Stimulated activated CD8-positive, alpha-beta memory T cell treated with anti-CD3 and anti-CD28 coated beads, Interleukin-12 subunit alpha, Interleukin-12 subunit beta, amount 100 ng/mL, for 1 hour (primary cell): ENCODE measurements around the gene CFTR.
"Not testable (repeated sequence)": the region's sequence is repeated elsewhere in the genome, so short reads cannot be mapped to it uniquely, and the experiment has no call there.

Source experiments
- DNase-seq: peaks from one replicate; pipeline ENCODE4 v3.0.0-alpha.2; 2020; ENCODE audit warnings: low read depth

Gene CFTR

GRCh38 chr7:117502331-117502730 is 22.5 kb downstream of the CFTR start:
- no peak for DNase-seq

DNA sequence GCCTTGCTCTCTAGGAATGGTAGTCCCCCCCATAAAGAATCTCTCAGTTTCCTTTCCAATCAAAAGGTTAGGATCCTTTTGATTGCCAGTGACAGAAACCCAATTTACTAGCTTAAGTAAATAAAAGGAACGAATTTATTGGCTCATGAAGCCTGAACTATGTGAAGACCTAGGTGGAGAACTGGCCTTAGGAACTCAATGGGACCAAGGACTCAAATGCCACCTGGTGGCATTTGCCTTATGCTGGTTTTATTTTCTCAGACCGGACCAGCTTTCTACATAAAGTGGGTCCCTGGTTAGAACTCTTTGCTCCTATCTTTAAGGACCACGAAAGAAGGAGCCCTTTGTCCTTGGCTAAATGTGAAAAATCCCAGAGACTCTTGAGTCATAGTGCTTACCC is 25.4 kb downstream of the CFTR start:
- DNase-seq: no peak

DNA sequence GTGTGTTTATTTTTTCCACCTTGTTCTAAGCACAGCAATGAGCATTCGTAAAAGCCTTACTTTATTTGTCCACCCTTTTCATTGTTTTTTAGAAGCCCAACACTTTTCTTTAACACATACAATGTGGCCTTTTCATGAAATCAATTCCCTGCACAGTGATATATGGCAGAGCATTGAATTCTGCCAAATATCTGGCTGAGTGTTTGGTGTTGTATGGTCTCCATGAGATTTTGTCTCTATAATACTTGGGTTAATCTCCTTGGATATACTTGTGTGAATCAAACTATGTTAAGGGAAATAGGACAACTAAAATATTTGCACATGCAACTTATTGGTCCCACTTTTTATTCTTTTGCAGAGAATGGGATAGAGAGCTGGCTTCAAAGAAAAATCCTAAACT is 28.9 kb downstream of the CFTR start:
- no peak for DNase-seq

- DNase-seq: not testable (repeated sequence)
Measured at GRCh38 chr7:117517194-117517593, 37.4 kb downstream of the CFTR start.

- DNase-seq: no peak
Measured at GRCh38 chr7:117530390-117530789, 50.6 kb downstream of the CFTR start.

DNA sequence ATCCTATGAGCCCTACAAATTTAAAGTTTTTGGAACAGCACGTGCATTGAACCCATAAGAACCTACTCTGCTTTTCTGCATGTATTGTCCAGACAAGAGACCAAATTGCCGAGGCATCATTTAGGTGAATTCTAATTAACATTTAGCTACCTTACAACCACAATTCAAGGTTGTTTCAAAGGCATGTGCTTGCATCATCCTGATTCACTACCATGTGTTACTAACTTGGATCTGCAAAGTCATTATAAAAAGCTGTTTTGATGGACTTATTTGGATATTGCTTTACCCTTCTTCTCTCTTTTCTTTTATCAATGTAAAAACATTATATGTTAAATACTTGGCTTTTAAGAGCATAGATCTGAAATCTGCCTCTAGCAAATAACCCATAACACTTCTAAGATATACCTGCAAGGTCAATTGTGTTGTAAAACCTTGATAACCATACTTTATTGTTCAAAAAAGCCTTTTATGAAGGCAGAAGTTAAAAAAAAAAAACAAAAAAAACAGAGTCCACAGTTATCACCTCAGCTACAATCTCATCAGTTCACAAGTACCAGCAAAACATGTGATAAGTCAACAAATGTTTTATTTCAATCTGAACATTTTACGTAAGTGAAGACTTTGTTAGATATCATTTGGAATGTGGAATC is 51.9 kb downstream of the CFTR start:
- DNase-seq: no peak

- DNase-seq: no peak
Measured at GRCh38 chr7:117538053-117538452, 58.2 kb downstream of the CFTR start.

GRCh38 chr7:117544061-117544460 is 64.2 kb downstream of the CFTR start:
- DNase-seq: no peak

DNA sequence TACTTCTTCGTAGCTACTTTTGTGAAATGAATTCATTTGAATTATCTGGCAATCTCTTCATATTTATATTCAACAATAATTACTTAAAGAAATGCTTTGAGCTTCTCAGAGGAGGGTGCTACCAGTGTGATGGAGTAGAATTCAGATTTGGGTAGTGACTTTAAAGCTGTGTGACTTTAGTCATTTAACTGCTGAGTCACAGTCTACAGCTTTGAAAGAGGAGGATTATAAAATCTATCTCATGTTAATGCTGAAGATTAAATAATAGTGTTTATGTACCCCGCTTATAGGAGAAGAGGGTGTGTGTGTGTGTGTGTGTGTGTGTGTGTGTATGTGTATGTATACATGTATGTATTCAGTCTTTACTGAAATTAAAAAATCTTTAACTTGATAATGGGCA is 68.2 kb downstream of the CFTR start:
- no peak for DNase-seq

DNA sequence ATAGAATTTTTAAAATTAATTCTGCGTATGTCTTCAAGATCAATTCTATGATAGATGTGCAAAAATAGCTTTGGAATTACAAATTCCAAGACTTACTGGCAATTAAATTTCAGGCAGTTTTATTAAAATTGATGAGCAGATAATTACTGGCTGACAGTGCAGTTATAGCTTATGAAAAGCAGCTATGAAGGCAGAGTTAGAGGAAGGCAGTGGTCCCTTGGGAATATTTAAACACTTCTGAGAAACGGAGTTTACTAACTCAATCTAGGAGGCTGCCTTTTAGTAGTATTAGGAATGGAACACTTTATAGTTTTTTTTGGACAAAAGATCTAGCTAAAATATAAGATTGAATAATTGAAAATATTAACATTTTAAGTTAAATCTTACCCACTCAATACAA is 70.8 kb downstream of the CFTR start:
- DNase-seq: no peak

DNA sequence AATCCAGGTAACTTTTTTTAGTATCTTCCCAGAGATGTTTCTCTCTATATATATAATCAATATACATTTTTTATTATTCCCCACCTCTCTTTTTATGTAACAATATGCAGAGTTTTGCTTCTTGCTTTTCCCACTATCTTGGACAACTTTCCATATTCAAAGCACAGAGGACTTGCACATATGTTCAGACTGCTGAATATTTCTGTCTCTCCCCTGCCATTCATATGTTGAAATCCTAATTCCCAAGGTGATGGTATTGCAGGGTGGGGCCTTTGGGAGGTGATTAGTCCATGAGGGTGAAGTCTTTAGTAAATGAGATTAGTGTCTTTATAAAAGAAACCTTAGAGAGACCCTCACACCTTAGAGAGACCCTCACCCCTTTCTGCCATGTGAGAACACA is 72.8 kb downstream of the CFTR start:
- no peak for DNase-seq

DNA sequence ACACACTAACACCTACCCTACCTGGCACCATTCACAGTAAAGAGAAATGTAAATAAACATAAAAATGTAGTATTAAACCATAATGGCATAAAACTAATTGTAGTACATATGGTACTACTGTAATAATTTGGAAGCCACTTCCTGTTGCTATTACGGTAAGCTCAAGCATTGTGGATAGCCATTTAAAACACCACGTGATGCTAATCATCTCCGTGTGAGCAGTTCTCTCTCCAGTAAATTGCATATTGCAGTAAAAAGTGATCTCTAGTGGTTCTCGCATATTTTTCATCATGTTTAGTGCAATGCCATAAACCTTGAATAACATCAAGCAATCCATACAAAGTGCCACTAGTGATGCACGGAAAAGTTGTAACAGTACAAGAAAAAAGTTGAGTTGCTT is 75.4 kb downstream of the CFTR start:
- no peak for DNase-seq

- no peak for DNase-seq
Measured at GRCh38 chr7:117559391-117559790, 79.6 kb downstream of the CFTR start.

GRCh38 chr7:117560030-117560429 is 80.2 kb downstream of the CFTR start:
- DNase-seq: no peak

GRCh38 chr7:117562759-117563158 is 82.9 kb downstream of the CFTR start:
- DNase-seq: no peak

DNA sequence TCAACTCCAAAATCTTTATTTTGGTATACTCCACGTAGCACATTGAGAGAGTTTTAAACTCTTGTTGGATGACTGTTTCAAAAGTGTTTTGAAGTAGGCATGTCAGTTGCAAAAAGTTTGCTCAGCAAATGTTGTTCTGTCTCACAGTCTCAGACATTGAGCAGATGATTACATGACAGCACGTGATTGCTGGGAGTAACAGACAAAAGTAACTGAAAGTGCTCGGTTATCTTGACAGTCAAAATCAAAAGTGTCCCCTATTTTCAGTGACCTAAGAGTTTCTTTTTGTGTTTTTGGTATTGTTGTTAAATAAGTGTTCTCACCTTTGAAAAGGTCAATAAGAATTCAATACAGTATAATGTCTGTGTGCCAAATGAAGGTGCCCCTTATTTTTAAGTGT is 84.3 kb downstream of the CFTR start:
- no peak for DNase-seq

DNA sequence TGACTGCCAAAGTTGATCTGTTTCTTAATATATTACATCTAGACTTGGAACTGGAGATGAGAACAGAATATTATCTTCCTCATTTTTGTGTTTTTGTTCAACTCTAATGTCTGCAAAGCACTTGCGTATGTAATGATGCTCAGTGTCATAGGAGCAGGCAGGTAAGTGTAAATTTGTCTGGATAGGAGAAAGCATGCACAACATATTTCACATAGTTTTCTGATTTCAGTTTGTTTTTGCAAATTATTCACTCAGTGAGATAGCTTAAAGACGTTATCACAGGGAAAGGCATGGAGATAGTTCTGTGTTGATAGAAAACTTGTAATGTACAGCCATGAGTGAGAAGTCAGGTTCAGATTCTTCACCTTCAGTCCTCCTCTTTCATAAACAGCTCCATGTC is 84.8 kb downstream of the CFTR start:
- no peak for DNase-seq

DNA sequence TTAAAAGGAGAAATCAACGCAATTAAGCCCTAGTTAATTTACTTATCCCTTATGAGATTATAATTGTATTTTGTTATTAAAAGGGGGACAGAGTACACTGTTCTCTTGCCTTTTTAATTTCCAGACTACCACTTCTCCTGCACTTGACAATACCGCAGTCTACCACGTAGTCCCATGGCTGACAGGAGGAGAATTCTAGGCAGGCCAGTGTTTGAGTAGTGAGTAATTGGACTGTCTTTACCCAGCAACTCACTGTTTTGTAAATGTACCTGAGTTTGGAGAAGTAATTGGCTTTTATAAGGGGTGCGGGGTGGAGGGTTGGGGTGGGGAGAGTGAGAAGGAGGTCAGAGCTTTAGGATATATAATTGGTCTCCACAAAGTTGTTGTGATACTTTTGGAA is 85.4 kb downstream of the CFTR start:
- no peak for DNase-seq

DNA sequence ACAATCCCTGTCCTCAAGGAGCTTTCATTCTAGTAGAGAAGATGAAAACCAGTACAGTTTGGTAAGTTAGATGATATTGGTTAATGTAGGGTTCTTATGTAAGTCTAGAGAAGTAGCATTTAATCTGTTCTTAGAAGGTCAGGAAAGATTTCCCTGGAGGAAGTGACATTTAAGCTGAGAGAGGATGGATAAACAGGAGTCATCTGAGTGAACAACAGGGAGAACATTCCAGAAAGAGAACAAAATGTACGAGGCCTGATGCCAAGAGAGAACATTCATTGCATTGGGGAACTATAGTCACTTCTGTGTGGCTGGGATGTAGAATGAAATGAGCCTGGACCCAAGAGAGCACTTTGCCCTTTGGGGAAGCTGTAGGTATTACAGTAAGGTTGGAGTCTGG is 88.0 kb downstream of the CFTR start:
- DNase-seq: no peak

- DNase-seq: no peak
Measured at GRCh38 chr7:117572856-117573620, 93.2 kb downstream of the CFTR start.

DNA sequence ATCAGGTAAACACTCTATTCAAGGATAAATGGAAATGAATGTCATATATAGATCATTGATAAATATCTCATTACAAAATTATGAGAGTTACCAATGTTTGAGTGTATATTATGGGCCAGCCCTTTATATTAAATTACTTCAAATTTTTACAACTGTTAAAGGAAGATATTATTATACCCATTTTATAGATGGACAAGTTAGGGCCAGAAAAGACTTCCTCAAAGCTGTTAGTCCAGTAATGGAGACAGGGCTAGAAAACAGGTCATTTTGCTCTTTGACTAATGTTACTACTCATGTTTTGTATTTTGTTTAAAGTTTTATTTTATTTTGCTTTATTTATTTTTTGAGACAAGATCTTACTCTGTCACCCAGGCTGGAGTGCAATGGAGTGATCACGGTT is 101.6 kb downstream of the CFTR start:
- no peak for DNase-seq

GRCh38 chr7:117582219-117582704 is 102.4 kb downstream of the CFTR start:
- no peak for DNase-seq

DNA sequence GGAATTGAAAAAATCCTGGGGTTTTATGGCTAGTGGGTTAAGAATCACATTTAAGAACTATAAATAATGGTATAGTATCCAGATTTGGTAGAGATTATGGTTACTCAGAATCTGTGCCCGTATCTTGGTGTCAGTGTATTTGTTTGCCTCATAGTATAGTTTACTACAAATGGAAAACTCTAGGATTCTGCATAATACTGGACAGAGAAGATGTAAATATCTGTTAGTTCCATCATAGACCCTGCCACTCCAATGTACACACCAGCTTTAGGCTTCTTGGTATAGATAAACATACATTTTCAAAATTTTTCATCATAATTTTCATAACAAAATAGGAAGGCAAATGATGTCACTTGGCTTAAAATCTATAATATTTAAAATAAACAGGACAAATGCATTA is 108.1 kb downstream of the CFTR start:
- no peak for DNase-seq

DNA sequence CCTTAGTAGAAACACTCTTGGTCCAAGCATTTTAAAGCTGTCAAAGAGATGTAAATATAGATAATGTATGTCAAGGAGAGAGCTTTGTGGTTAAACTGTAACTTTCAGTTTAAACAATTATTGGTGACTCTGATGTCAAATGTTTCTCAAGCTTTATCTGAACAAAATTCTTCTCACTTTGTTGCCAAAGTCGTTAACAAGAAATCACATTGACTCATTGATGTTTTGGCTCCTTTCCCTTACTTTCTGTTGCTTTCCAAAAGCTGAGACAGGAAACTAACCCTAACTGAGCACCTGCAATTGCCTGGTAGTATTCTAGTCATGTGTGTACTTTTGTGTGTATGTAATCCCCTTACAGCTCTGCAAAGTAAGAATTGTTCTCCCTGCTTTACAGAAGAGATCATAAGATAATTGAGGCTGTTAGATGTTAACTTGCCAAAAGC is 108.5 kb downstream of the CFTR start:
- DNase-seq: no peak
